Sigmoid colon (tissue), 3 donors: Measurements from ENCODE around the gene TKTL1.
"Not testable (repeated sequence)": the region's sequence is repeated elsewhere in the genome, so short reads cannot be mapped to it uniquely, and the experiment has no call there.

Source experiments
- CTCF ChIP-seq, 4 experiments: fragments of 450-650 bp in 3 of 4; fragments of 200-600 bp in 1 of 4; IDR thresholded peaks; one replicate each; pipeline ENCODE4 v1.5.1; 2016 to 2019; ENCODE audit warnings: antibody characterized with exemption in 4 of 4, mild to moderate bottlenecking in 3 of 4, moderate library complexity in 2 of 4
- POLR2A ChIP-seq, 2 donors: fragments of 450-650 bp; IDR thresholded peaks; one replicate each; pipeline ENCODE4 v1.6.1; 2016; ENCODE audit warnings: antibody characterized with exemption in 2 of 2, mild to moderate bottlenecking in 2 of 2, moderate library complexity in 2 of 2

DNA sequence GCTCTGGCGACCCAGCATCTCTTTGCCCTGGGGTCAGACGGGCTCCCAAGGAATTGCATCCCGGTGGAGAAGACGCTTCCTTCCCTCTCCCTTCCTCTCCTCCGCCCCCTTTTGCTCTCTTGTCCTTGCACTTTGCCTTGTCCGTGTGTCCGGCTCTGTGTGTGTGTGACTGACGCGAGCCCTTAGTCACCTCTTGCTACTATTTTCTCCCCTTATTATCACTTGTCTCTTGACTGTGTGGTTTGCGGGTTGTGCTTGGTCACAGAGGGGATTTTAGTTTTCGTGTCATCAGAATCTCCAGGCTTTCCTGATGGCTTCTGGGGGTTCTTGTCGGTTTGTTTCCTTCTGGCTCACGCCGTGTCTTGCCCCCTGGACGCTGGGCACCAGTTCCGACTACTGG lies 47.5 kb downstream of the TKTL1 start:
- TF ChIP-seq POLR2A, CTCF (IDR thresholded peaks at IDR 0.05): not testable (repeated sequence)
